H1 (cell line): Measurements from ENCODE around the gene ITGB7. TPM values are rescaled to one million over a fixed set of nuclear protein-coding genes. Genes with fewer than 3 reads are reported as not detected.

Experiments used
- CHD7 ChIP-seq: fragments of 300-600 bp; sonication (generic); IDR thresholded peaks from 2 replicates; pipeline ENCODE4 v1.7.1; 2012; ENCODE audit warnings: low read length, moderate library complexity, mild to moderate bottlenecking, inconsistent platforms; ENCODE audit not compliant: insufficient replicate concordance
- EGR1 ChIP-seq: IDR thresholded peaks from 2 replicates; pipeline ENCODE4 v1.6.1; 2011; ENCODE audit warnings: low read depth, low read length, borderline replicate concordance
- EP300 ChIP-seq, 2 experiments: IDR thresholded peaks; 1 replicate in 1 of 2; 2 replicates in 1 of 2; pipeline ENCODE4 v1.6.1; 2011 to 2012; ENCODE audit warnings: low read depth in 2 of 2, low read length in 2 of 2, mild to moderate bottlenecking in 2 of 2, borderline replicate concordance in 1 of 2, inconsistent platforms in 1 of 2, moderate library complexity in 1 of 2
- EZH2 ChIP-seq: fragments of 200-600 bp; sonication (generic); IDR thresholded peaks from 2 replicates; pipeline ENCODE4 v1.7.1; 2012; ENCODE audit warnings: low read depth, mild to moderate bottlenecking, moderate library complexity, low read length, inconsistent platforms; ENCODE audit not compliant: severe bottlenecking
- FOSL1 ChIP-seq: IDR thresholded peaks from 2 replicates; pipeline ENCODE4 v1.6.1; 2011; ENCODE audit warnings: mild to moderate bottlenecking, low read depth, low read length, moderate library complexity; ENCODE audit not compliant: insufficient read depth
- KDM1A ChIP-seq: fragments of 200-600, 300-600 bp; sonication (generic); IDR thresholded peaks from 2 replicates; pipeline ENCODE4 v1.7.1; 2016; ENCODE audit warnings: mild to moderate bottlenecking, low read length, borderline replicate concordance
- NANOG ChIP-seq: IDR thresholded peaks from 2 replicates; pipeline ENCODE4 v1.6.1; 2011; ENCODE audit warnings: low read length, low read depth, mild to moderate bottlenecking, inconsistent platforms; ENCODE audit not compliant: insufficient read depth, poor library complexity, severe bottlenecking
- NRF1 ChIP-seq: IDR thresholded peaks from 2 replicates; pipeline ENCODE4 v1.6.1; 2011; ENCODE audit warnings: mild to moderate bottlenecking, low read depth, low read length, improper control_type of control experiment
- POU5F1 ChIP-seq: IDR thresholded peaks from 2 replicates; pipeline ENCODE4 v1.6.1; 2011; ENCODE audit warnings: low read depth, mild to moderate bottlenecking, low read length, moderate library complexity
- SP2 ChIP-seq: IDR thresholded peaks from 2 replicates; pipeline ENCODE4 v1.6.1; 2012; ENCODE audit warnings: mild to moderate bottlenecking, low read length, inconsistent platforms
- SUZ12 ChIP-seq: fragments of 200-600 bp; sonication (generic); IDR thresholded peaks from 2 replicates; pipeline ENCODE4 v1.6.1; 2012; ENCODE audit warnings: mild to moderate bottlenecking, inconsistent platforms, low read length, moderate library complexity, mixed read lengths
- TEAD4 ChIP-seq: IDR thresholded peaks from 2 replicates; pipeline ENCODE4 v1.6.1; 2012; ENCODE audit warnings: low read depth, low read length, inconsistent platforms, mixed read lengths
- polyA plus RNA-seq, 7 experiments: library from polyadenylated mRNA; depleted of rRNA in 3 of 7; stranded (reverse) in 5 of 7; unstranded in 2 of 7; fragments of >200 nt in 5 of 7; fragments of 200-250 nt in 2 of 7; gene quantifications; 1 replicate in 5 of 7; 2 replicates in 1 of 7; 4 replicates in 1 of 7; pipeline versions ENCODE4 v1.2.1 to v1.2.3, GENCODE V29; 2011 to 2013; ENCODE audit warnings: missing spikeins in 2 of 7, mixed read lengths in 2 of 7
- total RNA-seq: library from RNA; stranded (reverse); fragmentation: NEBNext Ultra II Directional; extraction: Animal tissue kit (Norgen Biotek cat#: 25700); gene quantifications from 2 replicates; pipeline ENCODE4 v1.2.1, GENCODE V29; 2021

Gene ITGB7
- total and polyA plus RNA-seq, 2 of the 8 experiments (the other 6 are each of a cell fraction or from before 2014, with no cell fraction given), result 0.35 to 0.54 TPM

GRCh38 chr12:53214221-53214620 lies 7.2 kb upstream of the ITGB7 start (continued):
- TF ChIP-seq CHD7, result no peak
- TF ChIP-seq NRF1, result no peak
- TF ChIP-seq POU5F1, result no peak
- TF ChIP-seq EZH2, result no peak
- TF ChIP-seq KDM1A, result no peak
- no peak for TF ChIP-seq EP300 (IDR thresholded peaks at IDR 0.05; ENCODE audit: borderline replicate concordance in 1 of 2, low read depth in 2 of 2, low read length in 2 of 2)
- no peak for TF ChIP-seq NANOG
- TF ChIP-seq FOSL1, result no peak
- TF ChIP-seq SP2, result no peak
- TF ChIP-seq SUZ12, result no peak
- TF ChIP-seq EGR1, result no peak
- TF ChIP-seq TEAD4, result no peak
